Fibroblast of the aortic adventitia (primary cell): Measurements from ENCODE around the gene PLA2G4A. TPM values are rescaled to one million over a fixed set of nuclear protein-coding genes. Genes with fewer than 3 reads are reported as not detected.

Experiments used
- DNase-seq: peaks from one replicate; pipeline ENCODE4 v3.0.0-alpha.2; 2010; ENCODE audit warnings: low read depth
- H3K4me3 ChIP-seq: 2 replicates; pipeline ENCODE4 v1.5.1; 2011; ENCODE audit warnings: low read depth, mild to moderate bottlenecking, control low read depth, low read length, moderate library complexity
- CTCF ChIP-seq: IDR thresholded peaks from 2 replicates; pipeline ENCODE4 v1.5.1; 2011; ENCODE audit warnings: mild to moderate bottlenecking, low read length, control low read depth, inconsistent platforms; ENCODE audit not compliant: insufficient read depth
- total RNA-seq: library from RNA; depleted of rRNA; stranded (reverse); fragments of >200 nt; gene quantifications from 2 replicates; pipeline ENCODE4 v1.2.3, GENCODE V29; 2012; ENCODE audit warnings: low replicate concordance

Gene PLA2G4A
- total RNA-seq, 1 donor, result 74.7 TPM

- no peak for DNase-seq
- TF ChIP-seq CTCF, result no peak
- no peak overlapping the region for H3K4me3 ChIP-seq
Observed at GRCh38 chr1:186923486-186923885, 94.7 kb downstream of the PLA2G4A start.

- TF ChIP-seq CTCF, result no peak
- no peak overlapping the region for H3K4me3 ChIP-seq
- DNase-seq, result peak; percentile 79
Observed at GRCh38 chr1:186925881-186926669, 97.3 kb downstream of the PLA2G4A start.

GRCh38 chr1:186927884-186928283 is 99.1 kb downstream of the PLA2G4A start:
- TF ChIP-seq CTCF, result no peak
- no peak overlapping the region for H3K4me3 ChIP-seq
- no peak for DNase-seq

- H3K4me3 ChIP-seq, result no peak overlapping the region
- DNase-seq, result peak; percentile 44
- TF ChIP-seq CTCF, result no peak
Observed at GRCh38 chr1:186930238-186930637, 101.5 kb downstream of the PLA2G4A start.

- DNase-seq, result no peak
- TF ChIP-seq CTCF, result no peak
- no peak overlapping the region for H3K4me3 ChIP-seq
Observed at GRCh38 chr1:186937016-186937670, 108.4 kb downstream of the PLA2G4A start.

- no peak for DNase-seq
- no peak for TF ChIP-seq CTCF
- no peak overlapping the region for H3K4me3 ChIP-seq
Observed at GRCh38 chr1:186943891-186944686, 115.3 kb downstream of the PLA2G4A start.
